ENCODE measurements around the gene CNPPD1.
A peak's percentile ranks its signal among the peaks of the same experiment; 100 is the strongest.
"Not testable (repeated sequence)": the region's sequence is repeated elsewhere in the genome, so short reads cannot be mapped to it uniquely, and the experiment has no call there.

CNPPD1 gene

GRCh38 chr2:219207884-219208740 is 31.4 kb upstream of the CNPPD1 start:
- DNase-seq = no peak

- DNase-seq = no peak
Observed at GRCh38 chr2:219207134-219207883, 30.6 kb upstream of the CNPPD1 start.

GRCh38 chr2:219206328-219207133 is 29.8 kb upstream of the CNPPD1 start, which contains the start of gene ZFAND2B:
Gene ZFAND2B, plus strand, starts transcription at chr2:219206782. Its CDS starts 206 bp downstream, at chr2:219206988.
- peak; percentile 92 for DNase-seq

GRCh38 chr2:219205981-219206327 is 29.2 kb upstream of the CNPPD1 start:
- DNase-seq = no peak

GRCh38 chr2:219205165-219205538 is 28.4 kb upstream of the CNPPD1 start:
- DNase-seq = no peak

GRCh38 chr2:219204425-219205164 is 27.9 kb upstream of the CNPPD1 start:
- DNase-seq = no peak

GRCh38 chr2:219201331-219201730 is 24.6 kb upstream of the CNPPD1 start:
- not testable (repeated sequence) for DNase-seq

- DNase-seq = not testable (repeated sequence)
Observed at GRCh38 chr2:219200502-219201326, 24.0 kb upstream of the CNPPD1 start.

- DNase-seq = no peak
Observed at GRCh38 chr2:219199470-219200211, 22.9 kb upstream of the CNPPD1 start.

GRCh38 chr2:219198974-219199373 is 22.2 kb upstream of the CNPPD1 start:
- no peak for DNase-seq

- DNase-seq = no peak
Observed at GRCh38 chr2:219197388-219197787, 20.7 kb upstream of the CNPPD1 start.

- DNase-seq = no peak
Observed at GRCh38 chr2:219186754-219187456, 10.2 kb upstream of the CNPPD1 start.

GRCh38 chr2:219184121-219184520 is 7.4 kb upstream of the CNPPD1 start:
- DNase-seq = no peak

- DNase-seq = no peak
Observed at GRCh38 chr2:219183151-219183772, 6.5 kb upstream of the CNPPD1 start.

GRCh38 chr2:219182331-219183150 is 5.8 kb upstream of the CNPPD1 start:
- no peak for DNase-seq

GRCh38 chr2:219181531-219181930 is 4.8 kb upstream of the CNPPD1 start:
- no peak for DNase-seq

- no peak for DNase-seq
Observed at GRCh38 chr2:219180961-219181360, 4.2 kb upstream of the CNPPD1 start.

GRCh38 chr2:219179601-219180465 is 3.1 kb upstream of the CNPPD1 start:
- no peak for DNase-seq
